Activated T-cell treated with anti-CD3 and anti-CD28 coated beads for 1 hour (primary cell): ENCODE measurements around the gene CEP131.

ENCODE experiments used
- DNase-seq: peaks from one replicate; pipeline ENCODE4 v3.0.0-alpha.2; 2020; ENCODE audit warnings: low read depth

CEP131 gene

GRCh38 chr17:81199482-81199830 is 23.3 kb downstream of the CEP131 start:
- no peak for DNase-seq

- no peak for DNase-seq
Measured at GRCh38 chr17:81198826-81199481, 23.8 kb downstream of the CEP131 start.

- DNase-seq: no peak
Measured at GRCh38 chr17:81197831-81198490, 24.8 kb downstream of the CEP131 start.

- DNase-seq: no peak
Measured at GRCh38 chr17:81197409-81197795, 25.4 kb downstream of the CEP131 start.

- no peak for DNase-seq
Measured at GRCh38 chr17:81196505-81197408, 26.0 kb downstream of the CEP131 start.

GRCh38 chr17:81195941-81196495 is 26.7 kb downstream of the CEP131 start:
- no peak for DNase-seq

- DNase-seq: no peak
Measured at GRCh38 chr17:81194941-81195901, 27.5 kb downstream of the CEP131 start.

GRCh38 chr17:81194225-81194760 is 28.5 kb downstream of the CEP131 start:
- DNase-seq: no peak

GRCh38 chr17:81193470-81194224 is 29.1 kb downstream of the CEP131 start:
- DNase-seq: no peak

GRCh38 chr17:81193051-81193410 is 29.7 kb downstream of the CEP131 start:
- DNase-seq: no peak

- no peak for DNase-seq
Measured at GRCh38 chr17:81192386-81193050, 30.2 kb downstream of the CEP131 start.

- no peak for DNase-seq
Measured at GRCh38 chr17:81191646-81192045, 31.1 kb downstream of the CEP131 start.

- no peak for DNase-seq
Measured at GRCh38 chr17:81191116-81191515, 31.6 kb downstream of the CEP131 start.

- DNase-seq: no peak
Measured at GRCh38 chr17:81190591-81190990, 32.2 kb downstream of the CEP131 start.

GRCh38 chr17:81189670-81190530 is 32.9 kb downstream of the CEP131 start:
- no peak for DNase-seq

GRCh38 chr17:81189016-81189415 is 33.7 kb downstream of the CEP131 start:
- no peak for DNase-seq

- DNase-seq: no peak
Measured at GRCh38 chr17:81188491-81188840, 34.3 kb downstream of the CEP131 start.

GRCh38 chr17:81187586-81188490 is 34.9 kb downstream of the CEP131 start:
- DNase-seq: no peak
